HG03196 (cell line): ENCODE data around the gene CACNA1H.

ENCODE experiments used
- ATAC-seq: cut with Tn5 transposase; IDR thresholded peaks from one replicate; pipeline ENCODE4 v1.9.1; 2021; ENCODE audit not compliant: unreplicated experiment

CACNA1H gene

DNA sequence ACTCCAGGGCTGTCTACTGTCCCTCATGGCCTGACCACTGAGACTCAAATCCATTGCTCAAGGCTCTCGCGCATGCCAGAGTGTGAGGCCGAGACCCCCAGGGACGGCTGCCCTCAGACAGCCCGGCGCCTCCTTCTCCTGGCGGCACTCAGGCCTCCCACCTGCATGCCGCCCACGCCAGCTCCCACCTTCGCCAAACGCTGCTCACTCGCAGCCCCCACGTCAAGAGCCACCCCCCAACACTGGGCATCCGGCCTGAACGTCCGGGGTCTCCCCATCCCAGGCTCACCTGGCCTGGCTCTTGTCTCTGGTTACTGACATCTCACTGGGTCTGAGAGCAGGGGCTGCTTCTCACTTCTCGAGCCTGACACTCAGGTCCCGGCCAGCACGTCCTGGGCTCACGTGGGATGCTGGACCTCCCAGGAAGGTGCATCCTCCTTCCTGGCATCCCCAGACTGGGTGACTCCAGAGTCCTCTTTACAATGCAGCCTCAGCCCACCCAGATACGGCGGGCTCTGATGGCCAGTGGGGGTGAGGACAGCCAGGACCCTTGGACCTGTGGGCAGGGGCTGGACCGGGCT lies 12.2 kb upstream of the CACNA1H start:
- no peak for ATAC-seq

DNA sequence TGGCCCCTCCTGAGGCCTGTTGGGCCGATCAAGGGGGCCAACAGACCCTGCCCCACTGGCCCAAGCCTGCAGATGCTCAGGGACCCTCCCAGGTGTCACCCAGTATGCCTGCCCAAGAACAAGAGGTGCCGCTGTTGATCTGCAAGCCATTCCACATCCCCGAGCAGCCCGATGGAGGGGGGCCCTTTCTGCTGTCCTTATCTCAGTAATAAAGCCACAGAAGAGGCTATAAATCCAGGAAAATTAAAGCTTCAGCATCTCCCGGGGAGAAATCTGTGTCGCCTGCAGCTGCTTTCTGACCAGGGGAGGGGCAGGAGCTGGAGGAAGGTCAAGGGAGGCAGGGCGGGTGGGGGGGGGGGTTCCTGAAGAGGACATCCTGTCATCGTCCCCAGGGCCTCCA lies 11.7 kb upstream of the CACNA1H start:
- ATAC-seq, result no peak

DNA sequence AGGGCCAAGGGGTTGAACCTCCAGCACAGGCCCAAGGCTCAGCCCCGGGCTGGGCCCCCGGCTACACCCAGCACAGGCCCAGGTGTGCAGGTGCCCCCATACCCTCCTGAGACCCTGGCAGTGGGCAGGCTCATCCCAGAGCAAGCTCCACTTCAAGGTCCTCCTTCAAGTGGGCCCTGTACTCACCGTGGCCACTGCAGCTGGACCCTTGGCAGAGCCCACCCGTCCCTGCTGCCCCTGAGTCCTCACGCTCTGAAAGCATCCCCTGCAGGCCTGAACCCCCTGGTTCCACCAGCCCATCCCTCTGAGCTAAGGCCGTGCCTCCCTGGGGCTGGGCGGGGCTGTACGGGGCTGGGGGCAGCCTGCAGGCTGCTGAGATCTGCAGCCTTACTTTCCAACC lies 11.2 kb upstream of the CACNA1H start:
- no peak for ATAC-seq

DNA sequence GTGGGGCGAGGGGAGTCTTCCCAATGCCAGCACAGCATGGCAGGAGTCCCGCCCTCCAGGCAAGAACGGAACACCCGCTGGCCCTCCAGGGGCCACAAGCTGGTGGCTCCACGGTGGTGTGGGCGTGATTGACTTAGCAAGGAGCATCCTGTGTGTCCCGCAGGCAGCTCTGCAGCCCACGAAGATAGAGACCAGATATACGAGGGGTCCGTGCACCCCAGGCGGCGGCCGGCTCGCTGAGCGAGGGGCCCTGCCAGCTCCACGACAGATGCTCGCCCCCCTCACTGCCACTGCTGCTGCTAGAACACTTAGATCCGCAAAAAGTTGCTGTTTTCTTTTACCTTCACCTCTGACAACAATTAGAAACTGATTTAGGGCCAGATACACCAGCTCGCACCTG lies 10.0 kb upstream of the CACNA1H start:
- no peak for ATAC-seq

DNA sequence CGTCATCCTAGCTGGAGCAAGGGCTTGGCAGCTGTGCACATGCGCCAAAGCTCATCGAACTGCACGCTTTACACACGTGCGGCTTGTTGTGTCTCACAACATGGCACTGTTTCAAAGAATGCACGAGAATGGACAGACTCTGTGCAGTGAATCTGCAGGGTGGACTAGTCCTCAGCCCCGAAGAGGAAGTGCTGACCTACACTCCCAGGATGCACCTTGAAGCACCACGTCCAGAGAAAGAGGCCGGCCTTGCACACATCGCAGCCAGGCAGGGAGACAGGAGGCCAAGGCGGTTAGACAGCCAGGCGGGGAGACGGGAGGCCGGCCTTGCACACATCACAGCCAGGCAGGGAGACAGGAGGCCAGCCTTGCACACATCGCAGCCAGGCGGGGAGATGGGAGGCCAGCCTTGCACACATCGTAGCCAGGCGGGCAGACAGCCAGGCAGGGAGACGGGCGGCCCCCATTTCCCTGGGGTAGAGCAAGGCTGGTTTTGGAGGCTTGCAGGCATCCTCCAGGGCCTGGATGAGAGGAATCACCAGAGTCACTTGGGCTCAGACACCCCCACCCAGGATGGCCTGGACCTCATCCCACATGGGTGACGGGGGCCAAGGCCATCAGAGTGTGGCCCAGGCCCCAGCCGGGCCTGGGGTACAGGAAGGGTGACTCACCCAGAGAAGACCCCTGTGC lies 9.0 kb upstream of the CACNA1H start:
- ATAC-seq, result no peak

DNA sequence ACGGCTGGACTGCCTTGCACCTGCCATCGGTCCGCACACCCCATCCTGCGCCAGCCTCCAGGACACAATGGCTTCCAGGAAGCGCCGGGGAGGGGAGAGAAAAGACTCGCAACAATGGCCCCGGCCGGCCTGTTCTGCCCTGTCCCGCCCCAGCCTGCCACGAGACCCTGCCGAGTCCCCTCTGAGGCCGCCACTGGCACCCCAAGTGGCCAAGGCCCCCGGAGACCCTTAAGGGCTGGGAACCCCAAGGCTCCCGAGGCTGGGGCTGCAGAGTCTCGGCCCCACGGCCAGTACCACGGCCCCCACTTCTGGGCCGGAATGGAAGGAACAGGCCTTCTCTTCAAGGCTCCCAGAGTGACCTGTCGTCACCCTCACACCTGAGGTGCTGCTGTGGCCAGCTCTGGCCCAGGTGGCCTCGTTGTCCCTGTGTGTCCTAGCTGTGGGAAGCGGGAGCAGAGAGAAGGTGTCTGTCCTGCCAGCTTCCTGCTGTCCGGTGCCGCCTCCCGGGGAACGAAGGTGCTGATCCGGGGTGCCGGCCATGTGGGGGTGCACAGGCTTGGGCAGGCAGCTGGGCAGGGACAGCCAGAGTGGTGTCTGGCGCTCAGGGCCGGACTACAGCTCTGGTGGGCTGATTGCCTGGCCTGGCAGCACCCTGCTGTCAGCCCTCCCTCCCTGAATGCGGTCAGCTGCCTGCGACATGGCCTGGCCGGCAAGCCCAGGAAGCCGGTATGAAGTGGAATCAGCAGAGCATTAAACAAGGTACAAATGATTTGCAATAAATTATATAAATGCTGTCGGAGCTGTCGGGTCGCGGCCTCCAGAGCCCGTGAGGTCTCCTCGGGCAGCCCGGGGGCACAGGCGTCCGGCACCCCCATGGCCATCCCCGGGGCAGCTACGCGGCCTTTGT lies 8.2 kb upstream of the CACNA1H start:
- ATAC-seq, result no peak

DNA sequence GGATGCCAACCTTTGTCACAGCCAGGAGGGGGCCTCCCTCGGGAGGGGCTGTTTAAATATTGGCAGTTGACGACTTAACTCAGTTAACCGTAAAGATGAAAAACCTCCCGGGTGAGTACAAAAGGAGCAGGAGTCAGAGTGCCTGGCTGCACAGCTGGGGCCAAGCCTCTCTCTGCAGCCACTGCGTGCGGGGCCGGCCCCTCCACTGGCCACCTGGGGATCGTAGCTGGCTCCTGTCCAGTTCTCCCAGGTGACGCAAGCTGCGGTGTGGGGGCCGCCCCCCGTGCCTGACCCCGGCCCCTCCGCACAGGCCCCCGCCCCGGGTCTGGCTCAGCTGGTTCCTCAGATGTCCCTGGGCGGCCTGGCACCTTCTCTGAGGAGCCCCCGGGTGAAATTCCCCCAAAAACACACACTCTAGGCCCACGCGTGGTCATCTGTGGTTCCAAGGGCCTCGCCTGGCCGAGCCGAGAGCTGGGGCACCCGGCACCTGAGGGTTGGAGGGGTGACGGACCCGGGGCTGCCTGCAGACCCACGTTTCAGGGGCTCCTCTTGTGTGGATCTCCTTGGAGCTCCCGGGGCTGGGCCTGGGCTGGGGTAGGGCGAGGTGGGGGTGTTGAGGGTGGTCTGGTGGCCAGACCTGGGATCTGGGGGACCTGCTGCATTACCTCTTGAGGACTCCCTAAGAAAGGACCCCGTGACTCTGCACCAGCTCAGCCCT lies 7.4 kb upstream of the CACNA1H start:
- ATAC-seq, result no peak

DNA sequence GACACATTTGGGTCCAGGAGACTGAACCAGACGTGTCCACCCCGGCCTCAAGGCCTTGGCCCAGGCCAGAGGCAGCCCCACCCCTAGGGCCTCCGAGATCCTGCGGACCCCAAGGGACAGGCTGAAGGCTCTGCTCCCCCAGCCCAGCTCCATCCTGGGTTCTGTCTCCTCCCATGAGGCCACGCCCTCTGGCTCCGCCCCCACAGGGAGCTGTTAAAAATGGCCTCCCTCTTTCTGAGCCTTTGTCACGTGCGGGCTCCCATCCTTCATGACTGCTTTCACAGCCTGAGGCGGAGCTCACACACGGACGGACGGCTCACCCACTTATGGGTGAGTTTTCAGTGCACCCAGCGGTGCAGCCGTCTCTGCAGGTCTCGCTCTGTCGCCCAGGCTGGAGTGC lies 6.5 kb upstream of the CACNA1H start:
- no peak for ATAC-seq

DNA sequence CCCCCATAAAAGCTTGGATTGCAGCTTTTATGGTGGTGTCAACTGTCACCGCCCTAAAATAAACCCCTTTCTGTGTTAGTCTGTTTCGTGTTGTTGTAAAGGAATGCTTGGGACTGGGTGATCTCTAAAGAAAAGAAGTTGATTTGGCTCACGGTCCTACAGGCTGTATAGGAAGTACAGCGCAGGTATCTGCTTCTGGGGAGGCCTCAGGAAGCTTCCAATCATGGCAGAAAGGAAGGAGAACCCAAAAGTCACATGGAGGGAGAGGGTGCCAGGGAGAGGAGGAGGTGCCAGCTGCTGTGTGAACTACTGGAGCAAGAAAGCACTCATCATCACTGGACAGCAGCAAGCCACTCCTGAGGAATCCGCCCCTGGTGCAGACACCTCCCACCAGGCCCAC lies 5.9 kb upstream of the CACNA1H start:
- ATAC-seq, result no peak

DNA sequence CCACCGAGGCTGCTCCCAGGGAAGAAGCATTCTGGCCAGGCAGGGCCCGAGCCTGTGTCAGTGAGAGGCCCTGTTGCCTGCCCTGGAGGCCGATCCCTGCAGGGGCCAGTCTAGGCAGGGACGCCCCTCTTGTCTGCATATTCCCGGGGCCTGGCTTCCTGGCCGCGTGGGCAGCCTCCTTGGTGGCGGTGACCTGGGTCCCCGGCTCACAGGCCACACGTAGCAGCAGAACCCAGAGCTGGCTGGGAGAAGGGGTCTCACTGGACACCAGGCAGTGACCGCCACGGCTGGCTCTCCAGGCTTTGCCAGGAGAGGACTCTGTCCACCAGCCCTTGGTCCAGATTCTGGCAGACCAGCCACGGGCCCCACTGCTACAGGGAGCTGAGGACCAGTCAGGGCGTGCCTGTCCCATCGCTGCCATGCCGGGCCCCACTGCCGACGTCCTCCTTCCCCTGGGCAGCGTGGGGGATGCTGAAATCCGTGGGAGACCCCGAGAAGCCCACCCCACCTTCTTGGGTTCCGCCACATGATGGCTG lies 3.7 kb upstream of the CACNA1H start:
- ATAC-seq, result no peak

DNA sequence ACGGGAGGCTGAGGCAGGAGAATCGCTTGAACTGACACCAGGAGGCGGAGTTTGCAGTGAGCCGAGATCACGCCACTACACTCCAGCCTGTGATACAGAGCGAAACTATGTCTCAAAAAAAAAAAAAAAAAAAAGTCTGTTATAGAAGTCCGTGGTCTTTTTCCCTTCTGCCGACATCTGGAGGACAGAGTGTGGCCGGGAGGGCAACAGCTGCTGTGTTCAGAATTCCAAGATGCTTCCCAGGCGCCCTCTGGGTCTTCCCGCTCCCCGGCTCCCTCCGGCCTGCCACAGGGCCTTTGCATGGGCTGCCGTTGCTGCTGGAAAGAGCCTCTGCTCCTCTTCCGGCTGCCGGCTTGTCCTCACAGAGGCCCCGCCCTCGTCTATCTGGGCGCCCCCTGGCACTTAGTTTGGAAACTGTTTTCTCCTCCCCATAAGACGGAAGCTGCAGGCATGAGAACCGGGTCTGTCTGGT lies 2.4 kb upstream of the CACNA1H start:
- ATAC-seq, result no peak

DNA sequence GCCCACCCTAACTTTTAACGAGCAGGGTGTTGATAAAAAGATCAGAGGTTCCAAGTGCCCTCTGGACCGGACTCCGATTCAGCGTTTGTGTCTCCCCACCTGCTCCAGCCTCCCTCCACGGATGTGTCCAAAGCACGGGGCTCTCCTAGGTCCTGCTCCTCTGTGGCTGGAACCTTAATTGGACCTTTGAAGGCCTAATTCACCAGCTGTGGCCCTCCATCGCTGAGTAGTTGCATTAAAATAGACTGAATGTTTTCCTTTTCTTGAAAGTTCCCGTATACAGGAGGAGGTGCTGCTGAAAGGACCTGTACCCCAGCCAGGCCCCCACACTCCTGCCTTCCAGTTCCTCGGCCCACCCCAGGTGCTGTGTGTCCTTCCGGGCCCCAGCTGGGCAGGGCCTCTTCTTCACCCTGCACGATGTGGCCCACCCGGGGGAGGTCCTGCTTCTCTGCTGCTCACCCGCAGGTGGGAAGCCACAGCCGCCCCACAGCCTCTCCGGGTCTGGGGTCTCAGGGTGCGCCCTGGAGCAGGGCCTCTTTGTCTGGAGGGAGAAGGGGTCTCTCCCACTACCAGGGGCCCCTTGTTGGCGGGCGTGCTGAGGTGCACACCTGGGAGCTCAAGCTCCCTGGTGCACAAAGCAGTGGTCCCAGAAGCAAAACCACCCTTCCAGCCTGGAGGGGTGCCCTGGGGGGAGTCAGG lies 1.3 kb upstream of the CACNA1H start:
- no peak for ATAC-seq

DNA sequence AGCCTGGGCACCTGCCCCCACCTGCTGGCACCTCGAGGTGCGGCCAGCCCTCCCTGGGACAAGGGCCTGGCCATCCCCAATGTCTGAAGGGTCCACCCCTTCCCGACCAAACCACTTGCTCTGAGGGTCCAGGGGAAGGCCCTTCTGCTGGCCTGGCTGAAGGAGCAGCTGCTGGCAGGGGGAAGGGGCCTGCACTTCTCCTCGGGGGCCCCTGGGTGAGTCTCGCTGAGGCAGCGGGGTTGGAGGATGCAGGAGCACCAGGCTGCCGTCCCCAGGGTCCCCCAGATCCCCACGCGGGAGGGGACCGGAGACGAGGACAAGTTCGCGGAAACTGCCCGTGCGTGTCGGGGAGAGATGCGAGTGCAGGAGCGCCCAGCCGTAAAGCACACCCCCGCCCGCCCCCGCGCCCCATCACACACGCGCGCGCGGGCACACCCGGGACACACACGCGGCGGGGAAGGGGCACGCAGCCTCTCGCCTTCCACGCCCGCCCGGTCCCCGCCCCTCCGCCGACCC lies 725 bp upstream of the CACNA1H start:
- no peak for ATAC-seq

DNA sequence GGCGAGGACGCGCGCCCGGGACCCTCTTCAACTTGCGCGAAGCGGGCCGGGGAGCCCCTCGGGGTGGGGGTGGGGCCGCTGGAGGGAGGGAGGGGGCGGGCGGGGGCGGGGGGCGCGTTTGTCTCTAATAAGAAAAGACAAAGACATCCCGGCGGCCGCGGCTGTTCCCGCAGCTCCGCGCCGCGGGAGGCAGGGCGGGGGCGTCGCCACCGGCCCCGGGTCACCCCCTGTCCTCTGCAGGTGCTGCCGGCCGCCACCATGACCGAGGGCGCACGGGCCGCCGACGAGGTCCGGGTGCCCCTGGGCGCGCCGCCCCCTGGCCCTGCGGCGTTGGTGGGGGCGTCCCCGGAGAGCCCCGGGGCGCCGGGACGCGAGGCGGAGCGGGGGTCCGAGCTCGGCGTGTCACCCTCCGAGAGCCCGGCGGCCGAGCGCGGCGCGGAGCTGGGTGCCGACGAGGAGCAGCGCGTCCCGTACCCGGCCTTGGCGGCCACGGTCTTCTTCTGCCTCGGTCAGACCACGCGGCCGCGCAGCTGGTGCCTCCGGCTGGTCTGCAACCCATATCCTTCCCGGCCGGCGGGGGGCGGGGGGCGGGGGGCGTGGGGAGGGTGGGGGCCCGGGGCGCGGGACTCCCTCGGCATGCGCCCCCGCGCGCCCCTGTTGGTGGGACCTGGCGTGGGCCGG lies 714 bp downstream of the CACNA1H start:
- no peak for ATAC-seq

DNA sequence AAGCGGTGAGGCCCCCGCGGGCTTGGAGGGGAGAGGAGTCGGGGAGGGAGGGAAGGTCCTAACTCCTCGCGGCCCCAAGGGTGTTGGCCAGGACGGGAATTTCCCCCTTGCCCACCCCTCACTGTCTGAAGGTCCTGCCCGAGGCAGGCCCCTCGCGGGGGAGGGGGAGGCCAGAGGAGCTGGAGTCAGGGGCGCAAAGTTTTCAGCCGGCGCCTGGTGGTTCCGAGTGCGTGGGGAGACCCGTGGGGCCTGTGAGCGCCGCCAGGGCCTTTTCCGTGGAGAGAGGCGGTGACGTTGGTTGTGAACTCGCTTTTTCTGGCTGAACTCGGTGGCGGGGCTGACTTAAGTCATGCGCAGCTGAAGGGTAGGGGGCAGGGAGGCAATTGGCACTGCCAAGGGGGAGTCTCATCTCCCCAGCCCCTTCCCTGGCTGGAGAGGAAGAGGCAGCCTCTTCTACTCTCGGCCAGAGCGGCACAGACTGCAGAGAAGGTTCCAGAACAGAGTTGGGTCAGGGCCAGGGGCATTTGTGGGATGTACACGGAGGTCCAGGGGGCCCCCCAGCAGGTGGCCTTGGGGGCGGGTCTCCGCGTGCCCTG lies 1.5 kb downstream of the CACNA1H start:
- no peak for ATAC-seq

DNA sequence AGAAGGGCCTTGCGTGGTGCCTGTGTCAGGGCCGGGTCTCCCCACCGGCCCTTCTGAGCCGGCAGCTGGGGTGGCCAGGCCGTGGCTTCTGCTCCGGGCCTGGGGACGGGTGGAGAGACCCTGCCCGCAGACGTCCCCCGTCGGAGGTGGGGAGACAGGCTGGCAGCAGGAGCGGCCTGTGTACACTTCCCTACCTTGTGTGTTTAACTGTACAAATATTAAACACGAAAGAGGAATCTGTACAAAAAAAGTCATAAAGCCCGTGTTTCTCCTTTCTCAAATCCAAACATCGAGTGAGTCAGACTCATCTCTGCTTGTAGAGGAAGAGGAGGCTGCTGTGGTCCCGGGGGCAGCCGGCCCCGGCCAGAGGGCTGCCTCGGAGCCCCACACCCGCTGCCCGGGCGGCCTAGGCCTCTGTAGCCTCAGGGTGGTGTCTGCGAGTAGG lies 2.0 kb downstream of the CACNA1H start:
- no peak for ATAC-seq

DNA sequence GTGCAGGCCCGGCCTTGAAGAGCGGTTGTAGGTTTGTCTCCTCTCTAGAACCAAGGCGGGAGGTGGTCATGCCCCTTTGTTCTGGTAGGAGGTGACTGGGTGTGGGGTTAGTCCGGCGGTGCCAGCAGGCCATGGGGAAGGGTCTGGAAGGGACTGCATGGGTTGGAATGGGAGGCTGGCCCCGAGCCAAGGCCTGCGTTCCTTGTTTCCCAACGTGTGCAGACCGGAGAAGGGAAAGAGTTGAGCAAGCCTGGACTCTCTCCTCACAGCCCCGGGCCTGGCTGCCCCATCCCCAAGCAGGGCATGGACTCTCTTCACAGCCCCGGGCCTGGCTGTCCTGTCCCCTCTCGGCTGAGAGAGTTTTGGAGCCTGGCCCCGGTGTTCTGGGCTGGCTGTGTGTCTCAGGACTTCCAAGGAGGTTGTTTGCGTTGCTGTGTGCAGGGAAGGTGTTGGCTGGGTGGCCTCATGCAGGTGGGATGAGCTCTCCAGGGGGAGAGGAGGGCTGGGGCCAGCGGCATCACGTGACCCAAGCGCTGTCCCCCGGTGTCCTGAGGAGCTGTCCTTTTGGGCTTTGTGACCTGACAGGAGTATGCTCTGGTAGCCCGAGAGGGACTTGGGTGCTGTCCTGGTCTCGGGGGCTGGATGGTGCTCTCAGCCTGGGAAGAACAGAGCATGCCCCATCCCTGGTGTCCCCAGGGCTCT lies 2.6 kb downstream of the CACNA1H start:
- no peak for ATAC-seq
